BJ (cell line): ENCODE measurements around the gene IL18BP. TPM values are rescaled to one million over a fixed set of nuclear protein-coding genes. Genes with fewer than 3 reads are reported as not detected.

ENCODE experiments used
- CTCF ChIA-PET: fragments of 350-600 bp; formaldehyde crosslinking; extraction: SDS; loops from one replicate; lab custom pipeline; 2021; ENCODE audit warnings: antibody characterized with exemption, inconsistent platforms; lab: Yijun Ruan, JAX
- POLR2A ChIA-PET: fragments of 300-600 bp; sonication (Branson Sonifier 250); formaldehyde crosslinking; extraction: SDS; loops from one replicate; lab custom pipeline; 2021; ENCODE audit warnings: antibody characterized with exemption; lab: Charles Lee
- DNase-seq: peaks from one replicate; pipeline ENCODE4 v3.0.0-alpha.2; 2011; ENCODE audit warnings: low read depth
- H3K27me3 ChIP-seq: 2 replicates; pipeline ENCODE4 v1.6.0; 2011; ENCODE audit warnings: low read length; ENCODE audit not compliant: control insufficient read depth, insufficient read depth
- H3K36me3 ChIP-seq: 2 replicates; pipeline ENCODE4 v1.5.1; 2011; ENCODE audit warnings: low read length; ENCODE audit not compliant: control insufficient read depth, insufficient read depth
- H3K4me3 ChIP-seq: 2 replicates; pipeline ENCODE4 v1.5.1; 2011; ENCODE audit warnings: low read depth, mild to moderate bottlenecking, control low read depth, low read length
- CTCF ChIP-seq: IDR thresholded peaks from 2 replicates; pipeline ENCODE4 v1.5.1; 2011; ENCODE audit warnings: low read depth, mild to moderate bottlenecking, control low read depth, inconsistent platforms, low read length, moderate library complexity; ENCODE audit not compliant: insufficient read depth
- polyA plus RNA-seq: library from polyadenylated mRNA; depleted of rRNA; stranded (reverse); fragments of >200 nt; gene quantifications from 2 replicates; pipeline ENCODE4 v1.2.3, GENCODE V29; 2011

IL18BP gene
- polyA plus RNA-seq, 1 experiment: 3.2 TPM

DNA sequence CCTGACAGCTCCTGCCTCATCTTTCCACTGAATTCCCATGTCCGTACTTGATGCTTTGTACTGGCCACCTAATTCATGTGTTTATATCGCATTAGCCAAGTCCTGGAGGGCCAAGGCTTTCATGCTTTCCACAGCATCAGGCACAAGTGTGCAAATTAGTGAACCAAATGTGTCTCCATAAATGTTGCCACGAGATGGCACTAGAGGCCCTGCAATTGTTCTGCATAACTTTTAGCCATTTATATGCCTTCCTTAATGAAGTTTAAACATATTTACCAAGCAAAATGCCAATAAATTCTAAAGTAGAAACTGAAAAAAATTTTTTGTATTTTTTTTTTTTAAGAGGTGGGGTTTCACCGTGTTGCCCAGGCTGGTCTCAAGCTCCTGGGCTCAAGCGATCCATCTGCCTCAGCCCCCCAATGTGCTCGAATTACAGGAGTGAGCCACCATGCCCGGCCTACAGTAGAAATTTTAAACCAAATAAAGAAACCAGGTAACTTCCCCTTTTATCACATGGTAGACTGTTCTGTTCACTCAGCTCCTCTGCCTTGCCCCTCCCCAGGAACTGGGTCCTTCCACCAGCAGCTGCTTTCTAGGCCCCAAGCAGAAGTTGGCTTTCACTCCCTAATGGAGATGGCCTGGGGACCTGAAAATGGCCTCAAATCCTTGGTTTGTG lies 20.8 kb upstream of the IL18BP start:
- DNase-seq: no peak
- Histone ChIP-seq H3K27me3 (no peaks in the 10 kb centered on the region), H3K4me3 (no peak overlapping the region), H3K36me3 (peaks cover 3% of the 10 kb centered on the region; the same call in 1 of the 2 replicates)
- ChIA-PET POLR2A (no interaction called here), CTCF (interaction anchor here (0.7 to 5.0 kb wide), 40 partner anchors 9 to 470 kb away, joined by 3 to 38 read pairs (median 4); partner anchors contain the start of gene CLPB)
- peak; percentile 76 for TF ChIP-seq CTCF

DNA sequence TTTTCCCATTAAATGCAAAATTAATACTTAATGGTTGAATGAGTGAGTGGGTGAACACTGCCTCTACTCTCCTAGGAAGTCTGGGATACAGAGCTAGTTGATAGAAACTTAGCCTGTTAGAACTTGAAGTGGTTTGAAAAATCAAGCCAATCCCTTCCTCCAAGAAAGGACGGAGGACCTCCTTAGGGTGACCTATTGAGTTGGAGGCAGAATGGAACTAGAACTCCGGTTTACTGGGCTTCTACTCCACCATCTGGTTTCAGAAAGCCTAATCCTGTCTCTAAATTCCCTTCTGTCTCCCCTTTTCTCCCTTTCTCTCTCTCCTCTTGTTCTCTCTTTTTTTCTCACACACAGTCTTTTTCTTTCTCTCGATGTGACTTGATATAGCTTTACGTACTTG lies 19.6 kb upstream of the IL18BP start:
- DNase-seq: no peak

DNA sequence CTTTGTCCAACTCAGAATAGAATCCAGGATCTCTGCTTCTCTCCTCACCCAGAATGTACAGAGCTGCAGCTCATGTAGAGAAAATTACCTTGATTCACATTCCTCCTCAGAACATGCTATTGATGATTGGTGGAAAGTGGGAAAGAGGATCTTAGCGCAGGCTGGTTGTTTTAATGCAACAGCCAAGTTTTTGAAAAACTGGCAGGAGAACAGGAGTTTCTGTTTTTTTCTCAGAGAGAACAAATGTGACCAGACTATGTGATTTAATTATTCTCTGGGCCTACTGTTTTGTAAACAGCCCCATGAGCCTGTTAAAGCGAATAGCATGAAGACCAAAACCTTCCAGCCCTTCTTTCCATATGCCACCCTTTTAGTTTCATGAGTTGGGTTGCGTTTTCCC lies 19.1 kb upstream of the IL18BP start:
- DNase-seq: no peak
- Histone ChIP-seq H3K27me3 (no peaks in the 10 kb centered on the region), H3K4me3 (no peak overlapping the region), H3K36me3 (peaks cover 6% of the 10 kb centered on the region)
- TF ChIP-seq CTCF: no peak
- POLR2A ChIA-PET: no interaction called here
- CTCF ChIA-PET: interaction anchor here (1.0 to 5.0 kb wide), 8 partner anchors 35 to 455 kb away, joined by 3 to 38 read pairs (median 10); partner anchors contain the start of gene CLPB

More for the DNA sequence above, 19.6 kb upstream of the IL18BP start:
- ChIA-PET CTCF (interaction anchor here (1.0 to 5.0 kb wide), 13 partner anchors 8 to 459 kb away, joined by 3 to 38 read pairs (median 10); partner anchors contain the start of gene CLPB), POLR2A (no interaction called here)
- peaks cover 6% of the 10 kb centered on the region for H3K36me3 ChIP-seq
- H3K27me3 ChIP-seq: no peaks in the 10 kb centered on the region
- no peak for TF ChIP-seq CTCF
- no peak overlapping the region for H3K4me3 ChIP-seq

GRCh38 chr11:71986131-71986530 lies 12.6 kb upstream of the IL18BP start:
- TF ChIP-seq CTCF: no peak
- ChIA-PET POLR2A (no interaction called here), CTCF (interaction anchor here (0.7 to 3.9 kb wide), 5 partner anchors 9 to 445 kb away, joined by 3 to 30 read pairs (median 5); no protein-coding TSS in a partner anchor)
- Histone ChIP-seq H3K4me3 (no peak overlapping the region), H3K36me3 (peaks cover 7% of the 10 kb centered on the region), H3K27me3 (no peaks in the 10 kb centered on the region)
- no peak for DNase-seq

DNA sequence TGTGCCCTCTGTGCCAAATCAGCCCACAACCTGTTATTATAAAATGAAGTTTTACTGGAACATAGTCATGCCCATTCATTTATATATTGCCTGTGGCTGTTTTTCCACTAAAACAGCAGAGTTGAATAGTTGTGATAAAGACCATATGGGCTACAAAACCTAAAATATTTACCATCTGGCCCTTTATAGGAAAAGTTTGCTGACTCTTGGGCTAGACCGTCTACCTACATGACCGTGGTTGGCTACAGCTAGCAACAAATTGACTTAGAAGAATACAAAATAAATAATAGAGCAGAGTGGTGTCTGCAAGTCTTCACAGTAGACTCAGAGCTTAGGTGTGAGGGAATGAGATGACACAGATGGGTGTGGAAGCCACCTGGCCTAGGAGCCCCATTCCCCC lies 11.2 kb upstream of the IL18BP start:
- no peaks in the 10 kb centered on the region for H3K27me3 ChIP-seq
- DNase-seq: no peak
- TF ChIP-seq CTCF: no peak
- peaks cover 7% of the 10 kb centered on the region for H3K36me3 ChIP-seq
- ChIA-PET CTCF (interaction anchor here (1.2 to 3.9 kb wide), 7 partner anchors 10 to 444 kb away, joined by 3 to 30 read pairs (median 6); partner anchors contain the start of gene IL18BP), POLR2A (interaction anchor here (0.6 kb wide), 1 partner anchor 43 kb away, joined by 3 read pairs; no protein-coding TSS in a partner anchor)
- no peak overlapping the region for H3K4me3 ChIP-seq
